Kidney (tissue), 14 donors: ENCODE measurements around the gene MZB1. TPM values are rescaled to one million over a fixed set of nuclear protein-coding genes. Genes with fewer than 3 reads are reported as not detected.

ENCODE experiments used
- DNase-seq, 5 donors: peaks; one replicate each; pipeline ENCODE4 v3.0.0-alpha.2; 2013 to 2020
- FAIRE-seq: peaks from 2 replicates; lab custom pipeline; 2012; peaks lifted over from hg19 to GRCh38; lab: Jason Lieb, UNC
- H3K27ac ChIP-seq, 2 donors: one replicate each; pipeline ENCODE4 v1.7.0; 2013; ENCODE audit warnings: low read depth in 2 of 2, low read length in 2 of 2, inconsistent platforms in 1 of 2
- H3K27me3 ChIP-seq: one replicate; pipeline ENCODE4 v1.7.1; 2013; ENCODE audit warnings: low read length, inconsistent platforms; ENCODE audit not compliant: control insufficient read depth, insufficient read depth
- H3K36me3 ChIP-seq, 3 donors: one replicate each; pipeline versions ENCODE4 v1.7.0 to v1.7.1; 2013; ENCODE audit warnings: low read length in 3 of 3, control low read depth in 1 of 3, inconsistent platforms in 1 of 3; ENCODE audit not compliant: insufficient read depth in 3 of 3, control insufficient read depth in 2 of 3
- H3K4me1 ChIP-seq, 3 donors: one replicate each; pipeline versions ENCODE4 v1.7.0 to v1.7.1; 2013; ENCODE audit warnings: low read length in 3 of 3, inconsistent platforms in 1 of 3, low read depth in 1 of 3; ENCODE audit not compliant: control insufficient read depth in 2 of 3, insufficient read depth in 2 of 3
- H3K4me3 ChIP-seq, 3 donors: one replicate each; pipeline versions ENCODE4 v1.7.0 to v1.8.1; 2013; ENCODE audit warnings: low read length in 3 of 3, control low read depth in 1 of 3, inconsistent platforms in 1 of 3
- H3K9ac ChIP-seq, 3 donors: one replicate each; pipeline versions ENCODE4 v1.7.0 to v1.7.1; 2013; ENCODE audit warnings: low read length in 3 of 3, control low read depth in 1 of 3, inconsistent platforms in 1 of 3
- H3K9me3 ChIP-seq, 3 donors: one replicate each; pipeline versions ENCODE4 v1.7.0 to v1.7.1; 2013; ENCODE audit warnings: low read length in 3 of 3, control low read depth in 1 of 3, inconsistent platforms in 1 of 3; ENCODE audit not compliant: control insufficient read depth in 2 of 3, insufficient read depth in 1 of 3
- intact Hi-C: fragments of 100-400 bp; cut with DNase I; formaldehyde crosslinking; loops from one replicate; pipeline ENCODE4 v1.11.1; 2022
- polyA plus RNA-seq: library from polyadenylated mRNA; stranded (reverse); fragments of 350-450 nt; fragmentation: Illumina TruSeq; extraction: RNeasy Lipid Tissue Mini Kit (QIAGEN cat#74804); gene quantifications from one replicate; pipeline ENCODE4 v1.2.3, GENCODE V29; 2014; ENCODE audit warnings: low read depth, low replicate concordance; ENCODE audit not compliant: insufficient read depth
- total RNA-seq: library from RNA; stranded (reverse); fragmentation: NEBNext Ultra II Directional; extraction: Animal tissue kit (Norgen Biotek cat#: 25700); gene quantifications from one replicate; pipeline ENCODE4 v1.2.1, GENCODE V29; 2021
- TF ChIP-seq, protein P1 (sequence below): IDR thresholded peaks from 3 replicates; pipeline ENCODE4 v1.5.1; 2012; ENCODE audit warnings: mild to moderate bottlenecking, moderate library complexity, borderline replicate concordance; ENCODE audit not compliant: insufficient read depth; ENCODE audit errors: extremely low read depth
- donor health status: control.
- donor health status: control.
- donor health status: control.
- donor health status: control.
- donor health status: control.
- donor health status: DM: yes; HTN: yes; CAD: no.
- donor health status: Normal renal cell carcinoma (clear cell type).

MZB1 gene
- total and polyA plus RNA-seq, 2 donors from 2014 or later, result 1.2 to 49.6 TPM

GRCh38 chr5:139416651-139417050, 26.9 kb upstream of the MZB1 start:
- H3K27me3 ChIP-seq, result no peaks in the 10 kb centered on the region
- H3K4me3 ChIP-seq, result no peak overlapping the region
- FAIRE-seq (no peak), DNase-seq (no peak)
- intact Hi-C loops, result no loop called here
- no peaks in the 10 kb centered on the region for H3K9me3 ChIP-seq
- H3K27ac ChIP-seq, result peak overlapping the region; percentile 59 to 74
- peaks cover 0 to 7% (median 4%) of the 10 kb centered on the region in 3 donors for H3K36me3 ChIP-seq
- TF ChIP-seq, protein P1, sequence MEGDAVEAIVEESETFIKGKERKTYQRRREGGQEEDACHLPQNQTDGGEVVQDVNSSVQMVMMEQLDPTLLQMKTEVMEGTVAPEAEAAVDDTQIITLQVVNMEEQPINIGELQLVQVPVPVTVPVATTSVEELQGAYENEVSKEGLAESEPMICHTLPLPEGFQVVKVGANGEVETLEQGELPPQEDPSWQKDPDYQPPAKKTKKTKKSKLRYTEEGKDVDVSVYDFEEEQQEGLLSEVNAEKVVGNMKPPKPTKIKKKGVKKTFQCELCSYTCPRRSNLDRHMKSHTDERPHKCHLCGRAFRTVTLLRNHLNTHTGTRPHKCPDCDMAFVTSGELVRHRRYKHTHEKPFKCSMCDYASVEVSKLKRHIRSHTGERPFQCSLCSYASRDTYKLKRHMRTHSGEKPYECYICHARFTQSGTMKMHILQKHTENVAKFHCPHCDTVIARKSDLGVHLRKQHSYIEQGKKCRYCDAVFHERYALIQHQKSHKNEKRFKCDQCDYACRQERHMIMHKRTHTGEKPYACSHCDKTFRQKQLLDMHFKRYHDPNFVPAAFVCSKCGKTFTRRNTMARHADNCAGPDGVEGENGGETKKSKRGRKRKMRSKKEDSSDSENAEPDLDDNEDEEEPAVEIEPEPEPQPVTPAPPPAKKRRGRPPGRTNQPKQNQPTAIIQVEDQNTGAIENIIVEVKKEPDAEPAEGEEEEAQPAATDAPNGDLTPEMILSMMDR, result no peak
- peak overlapping the region in 1 of 3 donors; percentile 51 for H3K9ac ChIP-seq
- H3K4me1 ChIP-seq, result peaks cover 0 to 43% (median 26%) of the 10 kb centered on the region in 3 donors

- Histone ChIP-seq H3K27ac (peak overlapping the region; percentile 56 to 81), H3K9me3 (no peaks in the 10 kb centered on the region), H3K4me1 (peaks cover 0 to 43% (median 26%) of the 10 kb centered on the region in 3 donors), H3K27me3 (no peaks in the 10 kb centered on the region), H3K36me3 (peaks cover 0 to 7% (median 4%) of the 10 kb centered on the region in 3 donors), H3K4me3 (no peak overlapping the region), H3K9ac (peak overlapping the region in 1 of 3 donors; percentile 21)
- FAIRE-seq (no peak), DNase-seq (no peak)
- intact Hi-C loops, result no loop called here
- TF ChIP-seq, protein P1, result no peak
These were observed 26.2 kb upstream of the MZB1 start for GRCh38 chr5:139415869-139416268.

GRCh38 chr5:139415221-139415861, 25.6 kb upstream of the MZB1 start:
- DNase-seq (no peak), FAIRE-seq (no peak)
- H3K9ac ChIP-seq, result peak overlapping the region in 1 of 3 donors; percentile 21
- intact Hi-C loops, result no loop called here
- H3K4me1 ChIP-seq, result peaks cover 0 to 43% (median 26%) of the 10 kb centered on the region in 3 donors
- peaks cover 0 to 7% (median 4%) of the 10 kb centered on the region in 3 donors for H3K36me3 ChIP-seq
- H3K4me3 ChIP-seq, result no peak overlapping the region
- H3K9me3 ChIP-seq, result no peaks in the 10 kb centered on the region
- peak overlapping the region; percentile 57 to 81 for H3K27ac ChIP-seq
- H3K27me3 ChIP-seq, result no peaks in the 10 kb centered on the region
- TF ChIP-seq, protein P1, result no peak
